Glomerular endothelial cell (primary cell): ENCODE measurements around the gene TPGS2. TPM values are rescaled to one million over a fixed set of nuclear protein-coding genes. Genes with fewer than 3 reads are reported as not detected.

ENCODE experiments used
- DNase-seq: peaks from one replicate; pipeline ENCODE4 v3.0.0-alpha.2; 2011; ENCODE audit warnings: low read depth, low spot score; ENCODE audit errors: extremely low read depth
- total RNA-seq: library from RNA; depleted of rRNA; stranded (reverse); fragments of >200 nt; gene quantifications from 2 replicates; pipeline ENCODE4 v1.2.3, GENCODE V29; 2015

TPGS2 gene
- total RNA-seq, 1 donor from 2014 or later, result 233 TPM

DNA sequence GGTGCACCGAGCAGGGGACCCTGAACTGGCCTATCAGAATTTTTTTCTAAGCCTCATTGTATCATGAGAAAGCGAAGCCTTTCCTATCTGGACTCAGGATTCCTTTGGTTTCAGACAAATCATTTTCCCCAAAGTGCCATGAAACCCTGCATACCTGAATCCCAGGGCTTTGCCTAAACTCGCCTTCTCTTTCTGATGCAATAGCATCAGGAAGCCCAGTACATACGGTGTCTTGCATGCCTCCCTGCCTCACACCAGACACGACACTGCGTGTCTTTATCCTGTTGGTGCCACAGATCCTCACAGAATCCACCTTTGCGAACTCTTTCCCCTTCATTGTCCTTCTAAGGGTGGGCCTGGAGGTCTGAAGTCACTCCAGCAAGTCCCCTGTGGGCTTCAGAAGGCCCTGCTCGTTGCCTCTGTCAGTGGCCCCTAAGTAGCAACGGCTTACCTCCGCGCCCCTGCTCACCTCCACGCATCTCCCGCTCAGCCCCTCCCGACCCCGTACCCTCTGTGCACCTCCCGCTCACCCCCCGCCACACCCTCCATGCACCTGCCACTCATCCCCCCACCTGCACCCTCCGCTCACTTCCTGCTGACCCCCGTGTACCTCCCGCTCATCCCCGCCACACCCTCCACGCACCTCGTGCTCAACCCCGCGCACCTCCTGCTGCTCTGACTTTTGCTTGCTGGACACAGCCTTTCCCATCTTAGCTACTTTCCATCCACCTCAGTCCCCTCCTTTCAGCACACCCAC lies 83.4 kb downstream of the TPGS2 start:
- no peak for DNase-seq

DNA sequence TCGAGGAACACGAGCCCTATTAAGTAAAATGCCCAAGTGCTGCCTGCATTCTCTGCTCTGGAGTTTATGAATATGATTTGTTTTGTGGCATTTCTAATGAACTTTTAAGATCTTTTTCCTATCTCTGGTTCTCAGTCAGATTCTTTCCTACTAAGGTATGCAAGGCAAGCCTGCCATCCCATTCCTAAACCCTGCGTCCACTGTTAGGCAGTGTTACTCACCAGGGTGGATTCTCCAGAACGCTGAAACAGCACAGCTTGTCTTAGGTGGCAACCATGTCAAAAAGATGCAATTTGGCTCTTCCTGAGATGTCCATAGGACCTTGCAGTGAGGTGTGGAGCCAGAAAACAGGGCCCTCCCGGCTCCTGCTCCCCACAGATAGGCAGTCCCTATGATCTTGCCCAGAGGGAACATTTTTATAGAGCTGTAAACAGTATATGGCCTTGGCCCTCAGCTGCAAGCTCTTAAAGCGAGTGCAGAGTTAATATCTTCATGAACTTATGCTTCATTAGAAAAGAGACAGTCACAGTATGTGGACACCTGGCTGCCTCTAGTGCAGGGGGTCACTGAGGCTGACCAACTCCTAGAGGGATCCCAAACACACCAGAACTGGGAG lies 84.4 kb downstream of the TPGS2 start:
- DNase-seq, result no peak

Other genes starting within 250 kb of the TPGS2 start
- gene KIAA1328, start 125 bp upstream of the TPGS2 start, total RNA-seq, result 2.3 and 6.4 TPM in 2 replicates